ENCODE measurements around the gene FAT1.

FAT1 gene

GRCh38 chr4:186569533-186570192, 154.0 kb downstream of the FAT1 start (continued):
- TF ChIP-seq ZNF670 (tag by site-specific recombination; IDR thresholded peaks at IDR 0.05; ENCODE audit: low read depth): no peak
- no peak for TF ChIP-seq MEIS1 (CRISPR knock-in tag; IDR thresholded peaks at IDR 0.05; ENCODE audit: borderline replicate concordance)
- no peak for TF ChIP-seq ZSCAN16 (tag by site-specific recombination; IDR thresholded peaks at IDR 0.05)

- Histone ChIP-seq H3K27ac (ENCODE audit: extremely low read depth, low read depth, low read length) (no peak overlapping the region), H3K4me1 (ENCODE audit: control insufficient read depth, insufficient read depth, low read length) (no peaks in the 10 kb centered on the region), H3K4me3 (ENCODE audit: low read depth, low read length) (no peak overlapping the region), H3K9me3 (ENCODE audit: control insufficient read depth, insufficient read depth, low read depth, low read length) (no peaks in the 10 kb centered on the region), H3K36me3 (ENCODE audit: control insufficient read depth in 2 of 2, insufficient read depth in 1 of 2, low read length in 2 of 2) (no peaks in the 10 kb centered on the region)
- CTCF ChIA-PET: interaction anchor here (1.7 kb wide), 1 partner anchor 21 kb away, joined by 6 read pairs; no protein-coding TSS in a partner anchor
- POLR2A ChIA-PET: no interaction called here
- no peak for TF ChIP-seq ZBTB8A (tag by site-specific recombination; IDR thresholded peaks at IDR 0.05)
- TF ChIP-seq ZNF514 (tag by site-specific recombination; IDR thresholded peaks at IDR 0.05): no peak
- TF ChIP-seq ZBTB49 (tag by site-specific recombination; IDR thresholded peaks at IDR 0.05; ENCODE audit: low read depth): no peak
- TF ChIP-seq ZNF837 (tag by site-specific recombination; IDR thresholded peaks at IDR 0.05): no peak
- TF ChIP-seq KLF17 (tag by site-specific recombination; IDR thresholded peaks at IDR 0.05): no peak
- TF ChIP-seq ZNF521 (tag by site-specific recombination; IDR thresholded peaks at IDR 0.05): no peak
- TF ChIP-seq ZNF776 (tag by site-specific recombination; IDR thresholded peaks at IDR 0.05; ENCODE audit: borderline replicate concordance): no peak
- no peak for TF ChIP-seq ZNF266 (tag by site-specific recombination; IDR thresholded peaks at IDR 0.05; ENCODE audit: low read depth)
These were observed 157.6 kb downstream of the FAT1 start for GRCh38 chr4:186566068-186566467.

- Histone ChIP-seq H3K36me3 (ENCODE audit: control insufficient read depth in 2 of 2, insufficient read depth in 1 of 2, low read length in 2 of 2) (no peaks in the 10 kb centered on the region), H3K4me1 (ENCODE audit: control insufficient read depth, insufficient read depth, low read length) (no peaks in the 10 kb centered on the region), H3K27ac (ENCODE audit: extremely low read depth, low read depth, low read length) (no peak overlapping the region), H3K9me3 (ENCODE audit: control insufficient read depth, insufficient read depth, low read depth, low read length) (no peaks in the 10 kb centered on the region), H3K4me3 (ENCODE audit: low read depth, low read length) (no peak overlapping the region)
- TF ChIP-seq PRDM1 (tag by site-specific recombination; IDR thresholded peaks at IDR 0.05) (no peak), OSR2 (tag by site-specific recombination; IDR thresholded peaks at IDR 0.05) (no peak), ZNF654 (tag by site-specific recombination; IDR thresholded peaks at IDR 0.05; ENCODE audit: low read depth) (no peak), ZNF16 (tag by site-specific recombination; IDR thresholded peaks at IDR 0.05; ENCODE audit: low read depth) (no peak), REST (tag by site-specific recombination; IDR thresholded peaks at IDR 0.05) (no peak), ZNF2 (tag by site-specific recombination; IDR thresholded peaks at IDR 0.05) (no peak), ZNF138 (tag by site-specific recombination; IDR thresholded peaks at IDR 0.05; ENCODE audit: borderline replicate concordance) (no peak), ZNF645 (tag by site-specific recombination; IDR thresholded peaks at IDR 0.05) (no peak), ZNF600 (tag by site-specific recombination; IDR thresholded peaks at IDR 0.05) (no peak), HOXD13 (CRISPR knock-in tag; IDR thresholded peaks at IDR 0.05; ENCODE audit: borderline replicate concordance) (no peak), ZSCAN18 (tag by site-specific recombination; IDR thresholded peaks at IDR 0.05) (no peak), ZNF660 (tag by site-specific recombination; IDR thresholded peaks at IDR 0.05) (no peak)
- ChIA-PET CTCF (interaction anchor here (1.0 kb wide), 1 partner anchor 23 kb away, joined by 4 read pairs; no protein-coding TSS in a partner anchor), POLR2A (no interaction called here)
These were observed 159.9 kb downstream of the FAT1 start for GRCh38 chr4:186563761-186564160.
